HL-60 (cell line): ENCODE results near the gene CARD9.
A peak's percentile ranks its signal among the peaks of the same experiment; 100 is the strongest.

ENCODE experiments used
- DNase-seq, 2 experiments: peaks; one replicate each; pipeline ENCODE4 v3.0.0-alpha.2; 2010 to 2020; ENCODE audit warnings: low read depth in 1 of 2, low spot score in 1 of 2
- H3K27ac ChIP-seq: fragments of 250-450 bp; sonication (Bioruptor Pico); replicated peaks from 2 replicates; pipeline ENCODE4 v1.5.1; 2020; ENCODE audit warnings: mild to moderate bottlenecking, moderate library complexity
- H3K27me3 ChIP-seq: fragments of 250-450 bp; sonication (Bioruptor Pico); 2 replicates; pipeline ENCODE4 v1.5.1; 2021; ENCODE audit warnings: mild to moderate bottlenecking, moderate library complexity; ENCODE audit not compliant: insufficient read depth, poor library complexity, severe bottlenecking
- H3K4me3 ChIP-seq: replicated peaks from 2 replicates; pipeline ENCODE4 v1.5.1; 2011; ENCODE audit warnings: mild to moderate bottlenecking, control low read depth, low read length; ENCODE audit not compliant: insufficient read depth
- GABPA ChIP-seq: IDR thresholded peaks from 2 replicates; pipeline ENCODE4 v1.6.1; 2012; ENCODE audit warnings: low read depth
- POLR2AphosphoS5 ChIP-seq: IDR thresholded peaks from 2 replicates; pipeline ENCODE4 v1.6.1; 2012; ENCODE audit warnings: low read depth
- REST ChIP-seq: IDR thresholded peaks from 2 replicates; pipeline ENCODE4 v1.6.1; 2012; ENCODE audit warnings: low read depth; ENCODE audit not compliant: insufficient replicate concordance
- SPI1 ChIP-seq: IDR thresholded peaks from 2 replicates; pipeline ENCODE4 v1.6.1; 2012; ENCODE audit warnings: low read depth, mild to moderate bottlenecking, borderline replicate concordance
- TF ChIP-seq, protein P1 (sequence below): IDR thresholded peaks from one replicate; pipeline ENCODE4 v1.5.1; 2011; ENCODE audit warnings: low read length, control low read depth, inconsistent platforms; ENCODE audit not compliant: insufficient read depth

The CARD9 gene

DNA sequence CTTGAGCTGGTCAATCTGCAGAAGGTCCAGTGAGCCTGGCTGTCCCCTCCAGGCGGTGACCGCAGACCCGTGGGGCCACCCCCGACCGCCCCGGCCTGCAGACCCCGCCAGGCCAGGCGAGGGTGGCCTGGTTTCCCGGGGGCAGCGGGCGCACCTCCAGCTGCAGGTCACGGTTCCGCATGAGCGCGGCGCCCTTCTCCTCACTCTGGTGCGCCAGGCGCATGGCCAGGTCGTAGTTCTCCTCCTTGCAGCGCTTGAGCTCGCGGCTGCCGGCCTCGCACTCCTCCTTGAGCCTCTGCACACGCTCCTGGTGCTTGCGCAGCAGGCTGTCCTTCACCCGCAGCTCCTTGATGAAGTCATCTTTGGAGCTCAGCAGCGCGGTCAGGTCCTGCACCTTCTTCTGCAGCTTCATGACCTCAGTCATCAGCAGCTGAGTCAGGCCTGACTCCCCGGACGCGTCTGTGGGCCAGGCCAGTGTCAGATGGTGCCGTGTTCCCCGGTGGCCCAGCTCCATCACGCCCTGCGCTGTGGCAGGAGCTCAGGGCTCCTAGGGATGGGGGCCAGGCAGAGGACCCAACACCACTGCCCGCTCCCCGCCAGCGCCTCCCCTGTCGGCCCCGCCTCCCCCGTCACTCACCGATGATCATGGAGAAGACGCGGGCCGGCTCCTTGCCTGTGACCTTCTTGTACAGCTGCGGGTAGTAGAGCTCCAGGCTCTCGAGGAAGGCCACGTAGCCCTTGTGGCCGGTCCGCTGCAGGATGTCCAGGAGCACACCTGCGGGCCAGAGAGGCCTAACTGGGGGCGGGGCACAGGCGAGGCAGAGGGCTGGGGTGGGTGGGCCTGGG is 2.6 kb downstream of the CARD9 start:
- Histone ChIP-seq H3K4me3 (no peak overlapping the region), H3K27ac (no peak overlapping the region), H3K27me3 (no peaks in the 10 kb centered on the region)
- no peak for TF ChIP-seq POLR2AphosphoS5
- TF ChIP-seq SPI1, result no peak
- DNase-seq, result no peak

GRCh38 chr9:136370037-136370436 is 3.4 kb downstream of the CARD9 start:
- Histone ChIP-seq H3K27ac (no peak overlapping the region), H3K27me3 (no peaks in the 10 kb centered on the region), H3K4me3 (no peak overlapping the region)
- TF ChIP-seq, protein P1, sequence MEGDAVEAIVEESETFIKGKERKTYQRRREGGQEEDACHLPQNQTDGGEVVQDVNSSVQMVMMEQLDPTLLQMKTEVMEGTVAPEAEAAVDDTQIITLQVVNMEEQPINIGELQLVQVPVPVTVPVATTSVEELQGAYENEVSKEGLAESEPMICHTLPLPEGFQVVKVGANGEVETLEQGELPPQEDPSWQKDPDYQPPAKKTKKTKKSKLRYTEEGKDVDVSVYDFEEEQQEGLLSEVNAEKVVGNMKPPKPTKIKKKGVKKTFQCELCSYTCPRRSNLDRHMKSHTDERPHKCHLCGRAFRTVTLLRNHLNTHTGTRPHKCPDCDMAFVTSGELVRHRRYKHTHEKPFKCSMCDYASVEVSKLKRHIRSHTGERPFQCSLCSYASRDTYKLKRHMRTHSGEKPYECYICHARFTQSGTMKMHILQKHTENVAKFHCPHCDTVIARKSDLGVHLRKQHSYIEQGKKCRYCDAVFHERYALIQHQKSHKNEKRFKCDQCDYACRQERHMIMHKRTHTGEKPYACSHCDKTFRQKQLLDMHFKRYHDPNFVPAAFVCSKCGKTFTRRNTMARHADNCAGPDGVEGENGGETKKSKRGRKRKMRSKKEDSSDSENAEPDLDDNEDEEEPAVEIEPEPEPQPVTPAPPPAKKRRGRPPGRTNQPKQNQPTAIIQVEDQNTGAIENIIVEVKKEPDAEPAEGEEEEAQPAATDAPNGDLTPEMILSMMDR, result no peak
- TF ChIP-seq SPI1 (no peak), POLR2AphosphoS5 (no peak), REST (no peak), GABPA (no peak)
- DNase-seq, result no peak

- H3K27me3 ChIP-seq, result no peaks in the 10 kb centered on the region
- H3K27ac ChIP-seq, result no peak overlapping the region
- TF ChIP-seq SPI1 (no peak), POLR2AphosphoS5 (0 out of 2 replicates have a peak, but pooled peaks have one; percentile 1)
- H3K4me3 ChIP-seq, result no peak overlapping the region
- no peak for DNase-seq
These were observed 5.3 kb downstream of the CARD9 start for GRCh38 chr9:136368190-136368589.

DNA sequence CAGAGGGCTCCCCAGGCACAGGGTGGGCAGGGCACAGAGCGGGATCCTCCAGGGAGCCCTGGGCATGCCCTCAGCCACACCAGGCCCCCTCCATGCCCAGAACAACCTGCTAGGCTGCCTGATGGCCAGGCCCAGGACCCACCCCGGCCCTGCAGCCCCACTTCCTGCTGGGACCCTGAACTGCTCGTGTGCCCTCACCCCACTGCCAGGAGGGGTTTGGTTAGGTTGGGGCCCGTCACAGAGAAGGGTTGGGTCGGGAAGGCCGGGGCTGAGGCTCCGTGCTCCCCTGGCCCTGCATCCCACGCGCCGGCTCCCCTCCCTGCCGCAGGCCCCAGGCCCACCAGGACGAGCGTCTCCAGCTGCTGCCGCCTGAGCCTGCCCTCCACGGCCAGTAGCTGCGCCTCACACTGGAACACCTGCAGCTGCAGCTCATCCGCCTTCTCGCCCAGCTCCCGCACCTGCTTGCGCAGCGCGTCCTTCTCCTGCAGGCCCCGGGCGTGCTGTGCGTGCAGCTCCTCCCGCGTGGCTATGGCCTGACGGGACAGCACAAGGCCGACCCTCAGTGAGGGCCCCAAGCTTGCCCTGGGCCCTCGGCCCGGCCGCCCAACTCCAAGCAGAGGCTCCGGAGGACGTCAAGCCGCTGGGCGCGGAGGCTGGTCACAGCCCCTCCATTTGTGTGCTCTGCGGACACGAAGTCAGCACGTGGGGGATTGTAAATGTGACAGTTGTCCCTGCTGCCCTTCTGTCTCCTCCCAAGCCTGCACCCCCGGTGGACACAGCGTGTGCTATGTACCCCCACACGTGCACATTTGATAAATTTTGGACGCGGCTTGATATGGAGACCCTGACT is 5.9 kb downstream of the CARD9 start:
- H3K27me3 ChIP-seq, result no peaks in the 10 kb centered on the region
- no peak overlapping the region for H3K4me3 ChIP-seq
- DNase-seq, result no peak
- H3K27ac ChIP-seq, result peak overlapping the region; percentile 66; the same call in 1 of the 2 replicates
- TF ChIP-seq REST (no peak), POLR2AphosphoS5 (no peak), GABPA (no peak), SPI1 (no peak)
- TF ChIP-seq, protein P1, result no peak
